Small intestine (tissue), 7 donors: ENCODE results near the gene CORO2B. TPM values are rescaled to one million over a fixed set of nuclear protein-coding genes. Genes with fewer than 3 reads are reported as not detected.

Source experiments
- DNase-seq, 2 donors: peaks; one replicate each; pipeline versions ENCODE4 v3.0.0 to v3.0.0-alpha.2; 2013
- FAIRE-seq: peaks from 2 replicates; lab custom pipeline; 2012; peaks lifted over from hg19 to GRCh38; lab: Jason Lieb, UNC
- H3K27ac ChIP-seq, 3 donors: one replicate each; pipeline ENCODE4 v1.5.1; 2013; ENCODE audit warnings: low read length in 2 of 3, mild to moderate bottlenecking in 2 of 3, control low read depth in 1 of 3, inconsistent platforms in 1 of 3, low read depth in 1 of 3, moderate library complexity in 1 of 3
- H3K27me3 ChIP-seq, 3 donors: one replicate each; pipeline ENCODE4 v1.6.1; 2013; ENCODE audit warnings: low read length in 3 of 3, inconsistent platforms in 1 of 3; ENCODE audit not compliant: control insufficient read depth in 3 of 3, insufficient read depth in 3 of 3
- H3K36me3 ChIP-seq, 3 donors: one replicate each; pipeline ENCODE4 v1.6.1; 2013; ENCODE audit warnings: low read length in 3 of 3, inconsistent platforms in 1 of 3, low read depth in 1 of 3, mild to moderate bottlenecking in 1 of 3, moderate library complexity in 1 of 3; ENCODE audit not compliant: control insufficient read depth in 3 of 3, insufficient read depth in 2 of 3
- H3K4me1 ChIP-seq, 3 donors: one replicate each; pipeline ENCODE4 v1.6.1; 2013; ENCODE audit warnings: low read length in 2 of 3, inconsistent platforms in 1 of 3, low read depth in 1 of 3, mild to moderate bottlenecking in 1 of 3, moderate library complexity in 1 of 3; ENCODE audit not compliant: control insufficient read depth in 3 of 3, insufficient read depth in 2 of 3
- H3K4me3 ChIP-seq, 3 donors: one replicate each; pipeline ENCODE4 v1.5.1; 2013; ENCODE audit warnings: low read length in 3 of 3, control low read depth in 1 of 3, inconsistent platforms in 1 of 3, low read depth in 1 of 3, mild to moderate bottlenecking in 1 of 3, moderate library complexity in 1 of 3
- H3K9me3 ChIP-seq, 2 donors: one replicate each; pipeline ENCODE4 v1.6.1; 2013; ENCODE audit warnings: low read depth in 1 of 2, low read length in 1 of 2; ENCODE audit not compliant: control insufficient read depth in 2 of 2, insufficient read depth in 1 of 2
- WGBS, 3 donors: extraction: QIAGEN DNeasy Blood & Tissue Kit; methylation state at CpG; one replicate each; pipeline ENCODE4 v1.1.7; 2013; 5-methylcytosine and 5-hydroxymethylcytosine counted together
- polyA plus RNA-seq, 4 donors: library from polyadenylated mRNA; stranded (reverse) in 3 of 4; unstranded in 1 of 4; fragments of 200-250 nt in 3 of 4; fragments of 120-200 nt in 1 of 4; gene quantifications; one replicate each; pipeline versions ENCODE4 v1.2.1 to v1.2.3, GENCODE V29; 2013
- donor health status: healthy with polysubstance abuse.
- donor health status: control.
- donor health status: control.
- donor health status: Bipolar disorder and iron deficiency.
- donor health status: healthy.

CORO2B gene
- polyA plus RNA-seq, 4 donors, result 1.3 to 3.0 (median 1.7) TPM

DNA sequence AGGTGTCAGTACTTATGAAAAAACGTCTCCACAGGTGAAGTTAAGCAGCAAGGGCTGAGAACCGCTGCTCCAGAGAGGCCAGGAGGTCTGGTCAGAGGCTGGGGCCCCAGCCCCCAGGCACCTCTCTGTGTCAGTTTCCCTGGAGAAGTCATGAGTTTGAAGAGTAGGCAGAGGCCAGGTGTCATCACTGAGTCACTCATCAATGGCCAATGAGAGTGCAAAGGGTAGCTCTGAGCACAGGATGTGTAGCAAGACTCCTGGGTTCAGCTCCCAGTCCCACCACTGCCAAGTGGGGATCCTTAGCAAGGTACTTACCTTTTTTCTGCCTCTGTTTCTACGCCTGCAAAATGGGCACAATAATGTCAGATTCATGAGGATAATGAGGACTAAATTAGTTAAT is 47.9 kb downstream of the CORO2B start:
- no peak for FAIRE-seq
- 54 to 83% (median 58%) methylated on average over 3 of the region's 3 CpGs for WGBS, 3 donors
- H3K27me3 ChIP-seq, result peaks cover 0 to 38% (median 0%) of the 10 kb centered on the region in 3 donors
- no peaks in the 10 kb centered on the region for H3K9me3 ChIP-seq
- H3K36me3 ChIP-seq, result no peaks in the 10 kb centered on the region
- no peak overlapping the region for H3K4me3 ChIP-seq
- DNase-seq, result no peak
- no peak overlapping the region for H3K27ac ChIP-seq
- H3K4me1 ChIP-seq, result peaks cover 0 to 3% (median 0%) of the 10 kb centered on the region in 3 donors

- FAIRE-seq, result no peak
- no peaks in the 10 kb centered on the region for H3K36me3 ChIP-seq
- no peak overlapping the region for H3K27ac ChIP-seq
- H3K4me3 ChIP-seq, result no peak overlapping the region
- DNase-seq, result no peak
- WGBS, 3 donors, result 66 to 80% (median 78%) methylated on average over 7 of the region's 7 CpGs
- peaks cover 0 to 36% (median 0%) of the 10 kb centered on the region in 3 donors for H3K27me3 ChIP-seq
- H3K4me1 ChIP-seq, result peaks cover 0 to 5% (median 0%) of the 10 kb centered on the region in 3 donors
- no peaks in the 10 kb centered on the region for H3K9me3 ChIP-seq
These were observed 48.7 kb downstream of the CORO2B start for GRCh38 chr15:68627476-68627875.

DNA sequence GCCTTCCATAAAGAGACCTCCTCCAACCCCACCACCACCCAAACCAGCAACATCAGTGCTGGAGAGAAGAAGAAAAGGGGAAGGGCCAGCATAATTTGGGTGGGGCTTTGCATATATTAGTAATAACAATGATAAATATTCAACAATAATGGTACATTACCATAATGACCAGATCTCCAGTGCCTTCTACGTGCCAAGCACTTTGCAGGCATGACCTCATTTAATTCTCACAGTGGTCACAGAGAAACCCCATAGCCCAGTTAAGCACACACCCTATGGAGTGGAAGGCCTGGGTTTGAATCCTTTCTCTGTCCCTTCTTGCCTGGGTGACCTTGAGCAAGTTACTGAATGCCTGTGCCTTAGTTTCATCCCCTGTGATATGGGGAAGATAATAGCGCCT is 49.2 kb downstream of the CORO2B start:
- no peak overlapping the region for H3K27ac ChIP-seq
- H3K4me3 ChIP-seq, result no peak overlapping the region
- DNase-seq, result no peak
- 72 to 89% (median 81%) methylated on average over 2 of the region's 2 CpGs for whole genome bisulfite sequencing, 3 donors
- no peak for FAIRE-seq
- no peaks in the 10 kb centered on the region for H3K9me3 ChIP-seq
- H3K27me3 ChIP-seq, result peaks cover 0 to 34% (median 0%) of the 10 kb centered on the region in 3 donors
- no peaks in the 10 kb centered on the region for H3K36me3 ChIP-seq
- H3K4me1 ChIP-seq, result peaks cover 0 to 10% (median 0%) of the 10 kb centered on the region in 3 donors

- no peak overlapping the region for H3K4me3 ChIP-seq
- H3K36me3 ChIP-seq, result no peaks in the 10 kb centered on the region
- DNase-seq (no peak), FAIRE-seq (no peak)
- H3K9me3 ChIP-seq, result no peaks in the 10 kb centered on the region
- H3K27ac ChIP-seq, result no peak overlapping the region
- H3K4me1 ChIP-seq, result peaks cover 0 to 20% (median 0%) of the 10 kb centered on the region in 3 donors
- peaks cover 0 to 20% (median 0%) of the 10 kb centered on the region in 3 donors for H3K27me3 ChIP-seq
- 45 to 63% (median 45%) methylated on average over 8 of the region's 8 CpGs for WGBS, 3 donors
These were observed 50.9 kb downstream of the CORO2B start for GRCh38 chr15:68629519-68630210.

- Histone ChIP-seq H3K27ac (no peak overlapping the region), H3K9me3 (no peaks in the 10 kb centered on the region), H3K4me1 (peaks cover 0 to 20% (median 0%) of the 10 kb centered on the region in 3 donors), H3K27me3 (peaks cover 0 to 17% (median 0%) of the 10 kb centered on the region in 3 donors), H3K4me3 (no peak overlapping the region), H3K36me3 (no peaks in the 10 kb centered on the region)
- DNase-seq (no peak), FAIRE-seq (no peak)
- WGBS, 3 donors, result 84 to 85% (median 84%) methylated on average over 9 of the region's 9 CpGs
These were observed 51.4 kb downstream of the CORO2B start for GRCh38 chr15:68630211-68630555.

- no peaks in the 10 kb centered on the region for H3K9me3 ChIP-seq
- FAIRE-seq (no peak), DNase-seq (no peak)
- peaks cover 0 to 15% (median 0%) of the 10 kb centered on the region in 3 donors for H3K27me3 ChIP-seq
- no peaks in the 10 kb centered on the region for H3K36me3 ChIP-seq
- H3K4me1 ChIP-seq, result peaks cover 0 to 20% (median 0%) of the 10 kb centered on the region in 3 donors
- H3K27ac ChIP-seq, result no peak overlapping the region
- WGBS, 3 donors, result 84 to 89% (median 87%) methylated on average over 8 of the region's 8 CpGs
- no peak overlapping the region for H3K4me3 ChIP-seq
These were observed 52.0 kb downstream of the CORO2B start for GRCh38 chr15:68630836-68631235.

DNA sequence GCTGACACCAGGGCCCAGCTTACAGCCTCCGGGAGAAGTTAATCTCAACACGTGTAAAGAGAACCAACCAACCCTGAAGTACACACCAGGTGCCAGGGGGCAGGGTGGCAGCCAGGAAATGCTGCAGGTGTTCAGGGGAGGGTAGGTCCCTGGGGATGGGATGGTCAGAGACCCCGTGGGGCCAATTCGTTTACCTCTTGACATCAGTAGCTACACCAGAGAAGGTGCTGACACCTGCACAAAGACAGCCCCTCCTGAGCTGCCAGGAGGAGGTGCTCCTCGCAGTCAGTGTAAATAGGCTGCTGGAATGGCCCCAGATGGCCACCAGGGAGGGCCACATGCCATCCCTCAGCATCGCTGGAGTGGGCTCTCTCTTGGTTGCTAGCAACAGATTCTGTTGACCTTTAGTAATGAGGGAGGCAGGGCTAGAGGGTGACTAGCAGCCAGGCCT is 52.8 kb downstream of the CORO2B start:
- H3K27me3 ChIP-seq, result peaks cover 0 to 10% (median 0%) of the 10 kb centered on the region in 3 donors
- peak in 1 of 2 donors; percentile 36 for DNase-seq
- no peak for FAIRE-seq
- no peaks in the 10 kb centered on the region for H3K9me3 ChIP-seq
- H3K36me3 ChIP-seq, result no peaks in the 10 kb centered on the region
- H3K27ac ChIP-seq, result no peak overlapping the region
- 28 to 51% (median 38%) methylated on average over 6 of the region's 6 CpGs for WGBS, 3 donors
- H3K4me1 ChIP-seq, result peaks cover 0 to 20% (median 0%) of the 10 kb centered on the region in 3 donors
- no peak overlapping the region for H3K4me3 ChIP-seq

GRCh38 chr15:68632101-68632500 is 53.3 kb downstream of the CORO2B start:
- no peak for FAIRE-seq
- no peak for DNase-seq
- 76 to 81% (median 81%) methylated on average over 9 of the region's 9 CpGs for WGBS, 3 donors
- Histone ChIP-seq H3K36me3 (no peaks in the 10 kb centered on the region), H3K27ac (no peak overlapping the region), H3K27me3 (peaks cover 0 to 10% (median 0%) of the 10 kb centered on the region in 3 donors), H3K4me3 (no peak overlapping the region), H3K9me3 (no peaks in the 10 kb centered on the region), H3K4me1 (peaks cover 0 to 20% (median 0%) of the 10 kb centered on the region in 3 donors)
